HCT116 (cell line): ENCODE data around the gene ATP10B.

ENCODE experiments used
- EZH2 ChIP-seq: fragments of 200-600 bp; sonication (generic); IDR thresholded peaks from 2 replicates; pipeline ENCODE4 v1.6.1; 2017; ENCODE audit warnings: antibody characterized with exemption, mixed run types
- EZH2phosphoT487 ChIP-seq: fragments of 200-600 bp; IDR thresholded peaks from 2 replicates; pipeline ENCODE4 v1.6.1; 2018; ENCODE audit warnings: antibody characterized with exemption, borderline replicate concordance
- TF ChIP-seq, protein P1 (sequence below), 3 experiments: fragments of 200-600 bp in 1 of 3; sonication (generic) in 1 of 3; IDR thresholded peaks in 2 of 3; conservative IDR thresholded peaks in 1 of 3; 2 replicates each; pipeline ENCODE4 v1.5.1; 2012 to 2017; ENCODE audit warnings: low read depth in 2 of 3, low read length in 2 of 3, antibody characterized with exemption in 1 of 3, borderline replicate concordance in 1 of 3, control low read depth in 1 of 3, mild to moderate bottlenecking in 1 of 3, mixed read lengths in 1 of 3, mixed run types in 1 of 3, moderate library complexity in 1 of 3; ENCODE audit not compliant: insufficient read depth in 1 of 3
- TF ChIP-seq, protein P2 (sequence below): IDR thresholded peaks from 2 replicates; pipeline ENCODE4 v1.6.1; 2012

DNA sequence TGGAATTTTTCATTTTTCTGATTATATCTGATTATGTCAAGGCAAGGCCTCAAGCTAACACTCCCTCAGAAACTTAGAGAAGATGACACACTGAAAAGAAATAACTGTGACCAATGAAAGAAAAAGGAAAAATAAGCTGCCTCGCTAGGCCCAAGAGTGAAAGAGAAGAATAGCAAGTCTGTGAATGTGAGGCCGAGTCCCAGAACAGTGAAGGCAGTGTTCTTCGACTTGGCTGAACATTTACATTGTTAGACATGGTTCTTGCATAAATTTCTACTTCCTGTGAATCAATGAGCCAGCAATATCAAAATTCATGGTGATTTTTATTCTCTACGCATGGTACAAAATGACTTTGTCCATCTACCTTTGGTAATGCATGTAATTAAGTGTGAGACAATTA, at the start of gene ATP10B:
- TF ChIP-seq, protein P1, sequence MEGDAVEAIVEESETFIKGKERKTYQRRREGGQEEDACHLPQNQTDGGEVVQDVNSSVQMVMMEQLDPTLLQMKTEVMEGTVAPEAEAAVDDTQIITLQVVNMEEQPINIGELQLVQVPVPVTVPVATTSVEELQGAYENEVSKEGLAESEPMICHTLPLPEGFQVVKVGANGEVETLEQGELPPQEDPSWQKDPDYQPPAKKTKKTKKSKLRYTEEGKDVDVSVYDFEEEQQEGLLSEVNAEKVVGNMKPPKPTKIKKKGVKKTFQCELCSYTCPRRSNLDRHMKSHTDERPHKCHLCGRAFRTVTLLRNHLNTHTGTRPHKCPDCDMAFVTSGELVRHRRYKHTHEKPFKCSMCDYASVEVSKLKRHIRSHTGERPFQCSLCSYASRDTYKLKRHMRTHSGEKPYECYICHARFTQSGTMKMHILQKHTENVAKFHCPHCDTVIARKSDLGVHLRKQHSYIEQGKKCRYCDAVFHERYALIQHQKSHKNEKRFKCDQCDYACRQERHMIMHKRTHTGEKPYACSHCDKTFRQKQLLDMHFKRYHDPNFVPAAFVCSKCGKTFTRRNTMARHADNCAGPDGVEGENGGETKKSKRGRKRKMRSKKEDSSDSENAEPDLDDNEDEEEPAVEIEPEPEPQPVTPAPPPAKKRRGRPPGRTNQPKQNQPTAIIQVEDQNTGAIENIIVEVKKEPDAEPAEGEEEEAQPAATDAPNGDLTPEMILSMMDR (IDR thresholded peaks at IDR 0.05 in 2 of 3, conservative IDR thresholded peaks at IDR 0.05 in 1 of 3; ENCODE audit: borderline replicate concordance in 1 of 3, insufficient read depth in 1 of 3, low read depth in 2 of 3, low read length in 2 of 3) = no peak
- TF ChIP-seq, protein P2, sequence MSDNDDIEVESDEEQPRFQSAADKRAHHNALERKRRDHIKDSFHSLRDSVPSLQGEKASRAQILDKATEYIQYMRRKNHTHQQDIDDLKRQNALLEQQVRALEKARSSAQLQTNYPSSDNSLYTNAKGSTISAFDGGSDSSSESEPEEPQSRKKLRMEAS = no peak
- TF ChIP-seq EZH2 (no peak), EZH2phosphoT487 (no peak)
